ENCODE results near the gene TMEM88. TPM values are rescaled to one million over a fixed set of nuclear protein-coding genes. Genes with fewer than 3 reads are reported as not detected.

The TMEM88 gene
- total RNA-seq, 1 experiment from 2014 or later, result 2.8 TPM

- TF ChIP-seq, protein P1, sequence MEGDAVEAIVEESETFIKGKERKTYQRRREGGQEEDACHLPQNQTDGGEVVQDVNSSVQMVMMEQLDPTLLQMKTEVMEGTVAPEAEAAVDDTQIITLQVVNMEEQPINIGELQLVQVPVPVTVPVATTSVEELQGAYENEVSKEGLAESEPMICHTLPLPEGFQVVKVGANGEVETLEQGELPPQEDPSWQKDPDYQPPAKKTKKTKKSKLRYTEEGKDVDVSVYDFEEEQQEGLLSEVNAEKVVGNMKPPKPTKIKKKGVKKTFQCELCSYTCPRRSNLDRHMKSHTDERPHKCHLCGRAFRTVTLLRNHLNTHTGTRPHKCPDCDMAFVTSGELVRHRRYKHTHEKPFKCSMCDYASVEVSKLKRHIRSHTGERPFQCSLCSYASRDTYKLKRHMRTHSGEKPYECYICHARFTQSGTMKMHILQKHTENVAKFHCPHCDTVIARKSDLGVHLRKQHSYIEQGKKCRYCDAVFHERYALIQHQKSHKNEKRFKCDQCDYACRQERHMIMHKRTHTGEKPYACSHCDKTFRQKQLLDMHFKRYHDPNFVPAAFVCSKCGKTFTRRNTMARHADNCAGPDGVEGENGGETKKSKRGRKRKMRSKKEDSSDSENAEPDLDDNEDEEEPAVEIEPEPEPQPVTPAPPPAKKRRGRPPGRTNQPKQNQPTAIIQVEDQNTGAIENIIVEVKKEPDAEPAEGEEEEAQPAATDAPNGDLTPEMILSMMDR (IDR thresholded peaks at IDR 0.05 in 2 of 3, conservative IDR thresholded peaks at IDR 0.05 in 1 of 3; ENCODE audit: borderline replicate concordance in 1 of 3, insufficient read depth in 1 of 3, low read depth in 2 of 3, low read length in 2 of 3), result no peak
- TF ChIP-seq POLR2A (IDR thresholded peaks at IDR 0.05; ENCODE audit: borderline replicate concordance, extremely low read depth, insufficient read depth, insufficient read length) (peak; percentile 27), EGR1 (IDR thresholded peaks at IDR 0.05; ENCODE audit: low read depth) (no peak), EZH2phosphoT487 (IDR thresholded peaks at IDR 0.05; ENCODE audit: borderline replicate concordance) (no peak), POLR2AphosphoS5 (IDR thresholded peaks at IDR 0.05; ENCODE audit: low read depth, low read length) (peak; percentile 25; the same call in 1 of the 2 replicates), YY1 (IDR thresholded peaks at IDR 0.05; ENCODE audit: extremely low read depth, insufficient replicate concordance, low read depth, low read length) (no peak), ZNF274 (IDR thresholded peaks at IDR 0.05; ENCODE audit: low read depth, low read length) (no peak), CEBPB (IDR thresholded peaks at IDR 0.05; ENCODE audit: low read depth) (no peak), FOSL1 (IDR thresholded peaks at IDR 0.05; ENCODE audit: low read depth) (no peak), EZH2 (IDR thresholded peaks at IDR 0.05) (no peak)
Observed at GRCh38 chr17:7841915-7842379, 12.9 kb upstream of the TMEM88 start (continued).

- H4K20me1 ChIP-seq (ENCODE audit: insufficient read depth), result no peaks in the 10 kb centered on the region
- H3K4me1 ChIP-seq (ENCODE audit: control insufficient read depth in 1 of 2, insufficient read depth in 2 of 2, low read length in 2 of 2), result peaks cover 37 to 51% of the 10 kb centered on the region in 2 experiments
- H3K9ac ChIP-seq (ENCODE audit: low read length), result peak overlapping the region; percentile 99
- peaks cover 0 to 12% of the 10 kb centered on the region in 2 experiments; a peak in 3 of 4 replicates for H3K36me3 ChIP-seq (ENCODE audit: control insufficient read depth in 1 of 2, insufficient read depth in 2 of 2, low read length in 2 of 2)
- BruUV-seq (replicated peaks), result TSS peak; percentile 7
- DNase-seq (ENCODE audit: low read depth, low spot score) (no peak), ATAC-seq (peak; percentile 1)
- H3K79me2 ChIP-seq (ENCODE audit: insufficient read depth, low read length), result peaks cover 61% of the 10 kb centered on the region
- POLR2A ChIA-PET, result interaction anchor here (0.8 to 3.7 kb wide), 7 partner anchors 8 to 156 kb away, joined by 3 to 45 read pairs (median 7); partner anchors contain the start of genes CYB5D1, KDM6B, NAA38 and TP53
- intact Hi-C loops (cut with micrococcal nuclease), result loop anchor here (1.0 to 5.0 kb wide), 2 partner anchors 7 to 100 kb away; no protein-coding TSS in a partner anchor
- peak overlapping the region; percentile 97 for H3K27ac ChIP-seq (ENCODE audit: low read depth, low read length)
- TF ChIP-seq CBX3 (IDR thresholded peaks at IDR 0.05; ENCODE audit: low read depth), result no peak
- TF ChIP-seq EGR1 (IDR thresholded peaks at IDR 0.05; ENCODE audit: low read depth), result no peak
- peak; percentile 49 for TF ChIP-seq POLR2AphosphoS5 (IDR thresholded peaks at IDR 0.05; ENCODE audit: low read depth, low read length)
- peak; percentile 6 for TF ChIP-seq ZBTB33 (IDR thresholded peaks at IDR 0.05; ENCODE audit: extremely low read depth, insufficient replicate concordance, low read length)
- RAD21 ChIA-PET (ENCODE audit: low non-redundant PET in 1 of 2, low total read pairs in 2 of 2, uncharacterized antibody in 2 of 2, unreplicated experiment in 2 of 2), result interaction anchor here in 1 of 2 experiments (1.9 kb wide), 1 partner anchor 17 kb away, joined by 4 read pairs; no protein-coding TSS in a partner anchor
- H3K4me2 ChIP-seq (ENCODE audit: low read length), result peak overlapping the region; percentile 99
- H3K27me3 ChIP-seq (ENCODE audit: insufficient read depth, low read length), result no peaks in the 10 kb centered on the region
- H3K4me3 ChIP-seq (replicated peaks in 1 of 2; ENCODE audit: low read depth in 1 of 2, low read length in 2 of 2), result peak overlapping the region; percentile 92 to 94
- H2AFZ ChIP-seq (ENCODE audit: low read depth, low read length, poor library complexity, severe bottlenecking), result no peak overlapping the region
- CTCF ChIA-PET, result interaction anchor here (0.6 to 2.5 kb wide), 4 partner anchors 17 to 439 kb away, joined by 3 to 8 read pairs (median 4); partner anchors contain the start of gene TMEM256
- no peaks in the 10 kb centered on the region for H3K9me3 ChIP-seq (ENCODE audit: control insufficient read depth in 1 of 2, insufficient read depth in 1 of 2, low read depth in 1 of 2, low read length in 2 of 2)
- no peaks in the 10 kb centered on the region for H3K9me2 ChIP-seq (ENCODE audit: insufficient read depth)
Observed at GRCh38 chr17:7842380-7843256, 12.2 kb upstream of the TMEM88 start.

Measured in HCT116 (cell line).